AG04450 (cell line): ENCODE results near the gene LHFPL3. TPM values are rescaled to one million over a fixed set of nuclear protein-coding genes. Genes with fewer than 3 reads are reported as not detected.
A peak's percentile ranks its signal among the peaks of the same experiment; 100 is the strongest.

Source experiments
- CTCF ChIA-PET: fragments of 300-600, 350-600 bp; formaldehyde crosslinking; extraction: SDS; loops from one replicate; lab custom pipeline; 2022; ENCODE audit warnings: antibody characterized with exemption, inconsistent platforms; lab: Charles Lee
- POLR2A ChIA-PET: fragments of 350-600 bp; formaldehyde crosslinking; extraction: SDS; loops from one replicate; lab custom pipeline; 2021; ENCODE audit warnings: antibody characterized with exemption, inconsistent platforms; lab: Yijun Ruan, JAX
- DNase-seq: peaks from one replicate; pipeline ENCODE4 v3.0.0-alpha.2; 2011; ENCODE audit warnings: low read depth, low spot score
- H3K27ac ChIP-seq: one replicate; pipeline ENCODE4 v1.5.1; 2012; ENCODE audit warnings: low read depth, low read length, control low read depth
- H3K27me3 ChIP-seq: one replicate; pipeline ENCODE4 v1.6.0; 2012; ENCODE audit warnings: low read length; ENCODE audit not compliant: control insufficient read depth, insufficient read depth
- H3K4me3 ChIP-seq: 2 replicates; pipeline ENCODE4 v1.5.1; 2011; ENCODE audit warnings: mild to moderate bottlenecking, low read depth, low read length, control low read depth
- H3K9me3 ChIP-seq: 2 replicates; pipeline ENCODE4 v1.5.1; 2012; ENCODE audit warnings: low read length; ENCODE audit not compliant: control insufficient read depth, insufficient read depth
- CTCF ChIP-seq: IDR thresholded peaks from 2 replicates; pipeline ENCODE4 v1.5.1; 2011; ENCODE audit warnings: low read depth, low read length, control low read depth, inconsistent platforms
- polyA plus RNA-seq: library from polyadenylated mRNA; depleted of rRNA; stranded (reverse); fragments of >200 nt; gene quantifications from 2 replicates; pipeline ENCODE4 v1.2.3, GENCODE V29; 2011

Gene LHFPL3
- polyA plus RNA-seq, 1 experiment, result not detected

- Histone ChIP-seq H3K27me3 (peaks cover 3% of the 10 kb centered on the region), H3K9me3 (no peaks in the 10 kb centered on the region), H3K27ac (no peak overlapping the region), H3K4me3 (no peak overlapping the region)
- no peak for DNase-seq
- CTCF ChIA-PET, result interaction anchor here (1.2 to 3.1 kb wide), 4 partner anchors 10 to 45 kb away, joined by 3 to 20 read pairs (median 3); no protein-coding TSS in a partner anchor
- TF ChIP-seq CTCF, result no peak
- POLR2A ChIA-PET, result no interaction called here
Observed at GRCh38 chr7:104873401-104873800, 545.0 kb downstream of the LHFPL3 start.

GRCh38 chr7:104878577-104878976, 550.2 kb downstream of the LHFPL3 start:
- no peak for DNase-seq
- Histone ChIP-seq H3K4me3 (no peak overlapping the region), H3K9me3 (peaks cover 10% of the 10 kb centered on the region; the same call in 1 of the 2 replicates), H3K27ac (no peak overlapping the region), H3K27me3 (peaks cover 3% of the 10 kb centered on the region)
- ChIA-PET CTCF (interaction anchor here (9.4 kb wide), 1 partner anchor 39 kb away, joined by 311 read pairs; no protein-coding TSS in a partner anchor), POLR2A (no interaction called here)
- TF ChIP-seq CTCF, result no peak

GRCh38 chr7:104883248-104883717, 554.9 kb downstream of the LHFPL3 start:
- ChIA-PET POLR2A (no interaction called here), CTCF (interaction anchor here (0.8 to 9.4 kb wide), 29 partner anchors 9 to 1361 kb away, joined by 3 to 311 read pairs (median 7); no protein-coding TSS in a partner anchor)
- DNase-seq, result no peak
- TF ChIP-seq CTCF, result no peak
- Histone ChIP-seq H3K27ac (no peak overlapping the region), H3K4me3 (no peak overlapping the region), H3K27me3 (peaks cover 11% of the 10 kb centered on the region), H3K9me3 (peaks cover 10% of the 10 kb centered on the region; the same call in 1 of the 2 replicates)

- H3K27me3 ChIP-seq, result peaks cover 11% of the 10 kb centered on the region
- no peak overlapping the region for H3K27ac ChIP-seq
- ChIA-PET POLR2A (no interaction called here), CTCF (interaction anchor here (0.6 to 9.4 kb wide), 37 partner anchors 9 to 1361 kb away, joined by 3 to 311 read pairs (median 5); no protein-coding TSS in a partner anchor)
- H3K4me3 ChIP-seq, result no peak overlapping the region
- DNase-seq, result peak; percentile 39
- H3K9me3 ChIP-seq, result peaks cover 10% of the 10 kb centered on the region; the same call in 1 of the 2 replicates
- TF ChIP-seq CTCF, result peak; percentile 97
Observed at GRCh38 chr7:104883718-104884452, 555.5 kb downstream of the LHFPL3 start.

GRCh38 chr7:104886651-104887050, 558.2 kb downstream of the LHFPL3 start:
- no peak for TF ChIP-seq CTCF
- CTCF ChIA-PET, result interaction anchor here (1.4 to 9.4 kb wide), 2 partner anchors 31 to 40 kb away, joined by 3 to 311 read pairs; no protein-coding TSS in a partner anchor
- Histone ChIP-seq H3K9me3 (no peaks in the 10 kb centered on the region), H3K27ac (no peak overlapping the region), H3K27me3 (peaks cover 15% of the 10 kb centered on the region), H3K4me3 (no peak overlapping the region)
- POLR2A ChIA-PET, result no interaction called here
- DNase-seq, result no peak
